ENCODE data around the gene CSN1S1.
A peak's percentile ranks its signal among the peaks of the same experiment; 100 is the strongest.

The CSN1S1 gene

GRCh38 chr4:69894186-69894585, 36.7 kb upstream of the CSN1S1 start:
- no peaks in the 10 kb centered on the region for H4K20me1 ChIP-seq (ENCODE audit: insufficient read depth, low read length)
- no peak overlapping the region for H3K27ac ChIP-seq (ENCODE audit: low read length)
- no peak overlapping the region for H3K4me3 ChIP-seq (ENCODE audit: low read length)
- no peak for TF ChIP-seq EZH2phosphoT487 (IDR thresholded peaks at IDR 0.05; ENCODE audit: low read depth)
- TF ChIP-seq, protein P1, sequence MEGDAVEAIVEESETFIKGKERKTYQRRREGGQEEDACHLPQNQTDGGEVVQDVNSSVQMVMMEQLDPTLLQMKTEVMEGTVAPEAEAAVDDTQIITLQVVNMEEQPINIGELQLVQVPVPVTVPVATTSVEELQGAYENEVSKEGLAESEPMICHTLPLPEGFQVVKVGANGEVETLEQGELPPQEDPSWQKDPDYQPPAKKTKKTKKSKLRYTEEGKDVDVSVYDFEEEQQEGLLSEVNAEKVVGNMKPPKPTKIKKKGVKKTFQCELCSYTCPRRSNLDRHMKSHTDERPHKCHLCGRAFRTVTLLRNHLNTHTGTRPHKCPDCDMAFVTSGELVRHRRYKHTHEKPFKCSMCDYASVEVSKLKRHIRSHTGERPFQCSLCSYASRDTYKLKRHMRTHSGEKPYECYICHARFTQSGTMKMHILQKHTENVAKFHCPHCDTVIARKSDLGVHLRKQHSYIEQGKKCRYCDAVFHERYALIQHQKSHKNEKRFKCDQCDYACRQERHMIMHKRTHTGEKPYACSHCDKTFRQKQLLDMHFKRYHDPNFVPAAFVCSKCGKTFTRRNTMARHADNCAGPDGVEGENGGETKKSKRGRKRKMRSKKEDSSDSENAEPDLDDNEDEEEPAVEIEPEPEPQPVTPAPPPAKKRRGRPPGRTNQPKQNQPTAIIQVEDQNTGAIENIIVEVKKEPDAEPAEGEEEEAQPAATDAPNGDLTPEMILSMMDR (IDR thresholded peaks at IDR 0.05; ENCODE audit: low read depth, low read length) = no peak
- H3K27me3 ChIP-seq (ENCODE audit: low read depth, low read length) = no peaks in the 10 kb centered on the region
- no peaks in the 10 kb centered on the region; the same call in 1 of the 2 replicates for H3K4me1 ChIP-seq (ENCODE audit: low read length)
- no peak overlapping the region for H3K4me2 ChIP-seq (ENCODE audit: low read length)
- H3K9me3 ChIP-seq (ENCODE audit: insufficient read depth, low read length) = no peaks in the 10 kb centered on the region
- H3K79me2 ChIP-seq (ENCODE audit: low read length) = no peaks in the 10 kb centered on the region
- no peak overlapping the region for H3K9ac ChIP-seq (ENCODE audit: low read length)
- H3K36me3 ChIP-seq (replicated peaks; ENCODE audit: low read depth, low read length) = no peaks in the 10 kb centered on the region
- H2AFZ ChIP-seq (ENCODE audit: low read depth, low read length) = no peak overlapping the region

GRCh38 chr4:69894721-69895120, 36.1 kb upstream of the CSN1S1 start:
- Histone ChIP-seq H3K27ac (ENCODE audit: low read length) (no peak overlapping the region), H3K9me3 (ENCODE audit: insufficient read depth, low read length) (no peaks in the 10 kb centered on the region), H3K4me2 (ENCODE audit: low read length) (no peak overlapping the region), H4K20me1 (ENCODE audit: insufficient read depth, low read length) (no peaks in the 10 kb centered on the region), H3K4me1 (ENCODE audit: low read length) (no peaks in the 10 kb centered on the region; the same call in 1 of the 2 replicates), H3K4me3 (ENCODE audit: low read length) (no peak overlapping the region), H3K27me3 (ENCODE audit: low read depth, low read length) (no peaks in the 10 kb centered on the region), H2AFZ (ENCODE audit: low read depth, low read length) (no peak overlapping the region), H3K36me3 (replicated peaks; ENCODE audit: low read depth, low read length) (no peaks in the 10 kb centered on the region), H3K79me2 (ENCODE audit: low read length) (no peaks in the 10 kb centered on the region), H3K9ac (ENCODE audit: low read length) (no peak overlapping the region)
- TF ChIP-seq, protein P1 (IDR thresholded peaks at IDR 0.05; ENCODE audit: low read depth, low read length) = no peak

DNA sequence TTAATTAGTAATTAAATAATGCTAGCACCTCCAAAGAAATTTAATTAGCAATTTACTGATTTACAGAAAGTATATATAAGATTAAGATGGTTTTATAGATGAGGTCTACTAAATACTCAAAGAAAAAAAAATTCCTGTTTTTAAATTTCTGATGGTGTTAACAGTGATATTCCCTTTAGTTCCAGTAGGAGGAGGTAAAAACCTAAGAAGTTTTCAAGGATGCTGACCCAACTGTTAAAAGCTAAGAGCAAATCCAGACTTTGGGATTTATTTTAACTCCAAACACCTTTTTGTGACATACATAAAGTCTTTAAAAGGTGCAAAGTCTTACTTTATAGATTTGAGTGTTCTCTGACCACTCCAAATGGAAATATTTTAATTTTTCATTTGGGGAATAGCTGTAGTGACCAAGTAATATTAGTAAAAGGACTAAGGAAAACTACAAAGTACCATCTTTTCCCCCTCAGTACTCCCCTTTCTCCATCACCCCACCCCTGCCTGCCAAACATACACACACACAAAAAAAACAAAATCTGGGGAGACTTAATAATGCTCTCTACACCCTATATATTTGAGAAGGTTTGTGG, 34.2 kb upstream of the CSN1S1 start:
- Histone ChIP-seq H3K36me3 (replicated peaks; ENCODE audit: low read depth, low read length) (no peaks in the 10 kb centered on the region), H3K27me3 (ENCODE audit: low read depth, low read length) (no peaks in the 10 kb centered on the region), H3K9ac (ENCODE audit: low read length) (no peak overlapping the region), H3K9me3 (ENCODE audit: insufficient read depth, low read length) (no peaks in the 10 kb centered on the region), H2AFZ (ENCODE audit: low read depth, low read length) (no peak overlapping the region), H3K4me2 (ENCODE audit: low read length) (no peak overlapping the region), H3K79me2 (ENCODE audit: low read length) (no peaks in the 10 kb centered on the region), H3K27ac (ENCODE audit: low read length) (no peak overlapping the region), H4K20me1 (ENCODE audit: insufficient read depth, low read length) (no peaks in the 10 kb centered on the region), H3K4me1 (ENCODE audit: low read length) (peaks cover 8% of the 10 kb centered on the region), H3K4me3 (ENCODE audit: low read length) (no peak overlapping the region)
- no peak for TF ChIP-seq EZH2phosphoT487 (IDR thresholded peaks at IDR 0.05; ENCODE audit: low read depth)
- TF ChIP-seq, protein P1 (IDR thresholded peaks at IDR 0.05; ENCODE audit: low read depth, low read length) = peak; percentile 73

- Histone ChIP-seq H3K9ac (ENCODE audit: low read length) (no peak overlapping the region), H3K9me3 (ENCODE audit: insufficient read depth, low read length) (no peaks in the 10 kb centered on the region), H3K4me1 (ENCODE audit: low read length) (peaks cover 57% of the 10 kb centered on the region), H4K20me1 (ENCODE audit: insufficient read depth, low read length) (no peaks in the 10 kb centered on the region), H3K4me3 (ENCODE audit: low read length) (no peak overlapping the region), H3K79me2 (ENCODE audit: low read length) (no peaks in the 10 kb centered on the region), H3K27ac (ENCODE audit: low read length) (peak overlapping the region; percentile 2; the same call in 1 of the 2 replicates), H3K36me3 (replicated peaks; ENCODE audit: low read depth, low read length) (peaks cover 3% of the 10 kb centered on the region), H3K4me2 (ENCODE audit: low read length) (no peak overlapping the region), H2AFZ (ENCODE audit: low read depth, low read length) (no peak overlapping the region; the same call in 1 of the 2 replicates), H3K27me3 (ENCODE audit: low read depth, low read length) (no peaks in the 10 kb centered on the region)
- no peak for TF ChIP-seq EZH2phosphoT487 (IDR thresholded peaks at IDR 0.05; ENCODE audit: low read depth)
- TF ChIP-seq, protein P1 (IDR thresholded peaks at IDR 0.05; ENCODE audit: low read depth, low read length) = no peak
Measured at GRCh38 chr4:69907151-69907550, 23.7 kb upstream of the CSN1S1 start.

All from OCI-LY3 (cell line).